ENCODE data around the gene KIRREL3.
"Not testable (repeated sequence)": the region's sequence is repeated elsewhere in the genome, so short reads cannot be mapped to it uniquely, and the experiment has no call there.

KIRREL3 gene

DNA sequence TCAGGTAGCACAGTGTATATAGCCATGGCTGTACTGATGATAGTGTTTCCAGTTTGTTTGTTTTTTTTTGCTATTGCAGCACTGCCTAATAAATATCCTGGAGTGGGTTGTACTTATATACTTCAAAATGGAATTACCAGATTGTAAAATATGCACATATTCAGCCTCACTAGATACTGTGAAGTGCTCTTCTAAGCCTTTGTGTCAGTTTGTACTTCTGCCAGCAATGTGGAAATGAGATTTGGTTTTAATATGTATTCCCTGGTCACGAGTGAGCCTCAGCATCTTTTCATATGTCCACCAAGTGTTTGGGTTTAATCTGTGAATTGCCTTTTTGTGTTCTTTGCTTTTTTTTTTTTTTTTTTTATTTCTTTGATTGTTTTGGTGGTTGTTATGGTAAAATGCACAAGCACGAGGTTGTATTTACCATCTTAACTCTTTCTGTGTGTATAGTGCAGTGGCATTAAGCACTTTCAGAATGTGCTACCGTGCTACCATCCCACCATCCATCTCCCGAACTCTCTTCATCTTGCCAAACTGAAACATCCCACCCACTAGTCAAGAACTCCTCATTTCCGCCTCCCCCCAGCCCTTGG, 610.2 kb downstream of the KIRREL3 start:
- DNase-seq: no peak

DNA sequence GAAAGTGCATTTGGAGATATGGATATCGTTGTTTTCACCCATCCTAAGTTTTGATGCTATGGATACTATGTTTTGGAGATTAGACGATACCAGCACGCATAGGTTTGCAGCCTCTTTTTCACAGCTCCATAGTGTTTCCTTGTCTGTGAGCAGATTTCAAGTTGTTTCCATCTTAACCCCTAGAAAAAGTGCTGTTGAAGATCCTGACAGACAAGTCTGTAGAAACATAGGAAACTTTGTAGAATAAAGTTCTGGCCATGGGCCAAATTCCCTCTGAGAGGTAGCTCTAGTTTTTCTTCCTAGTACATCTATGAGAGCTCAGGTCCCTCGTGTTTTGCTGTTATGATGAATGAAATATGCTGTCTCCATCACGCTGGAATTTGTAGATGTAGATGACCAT, 612.7 kb downstream of the KIRREL3 start:
- no peak for DNase-seq

DNA sequence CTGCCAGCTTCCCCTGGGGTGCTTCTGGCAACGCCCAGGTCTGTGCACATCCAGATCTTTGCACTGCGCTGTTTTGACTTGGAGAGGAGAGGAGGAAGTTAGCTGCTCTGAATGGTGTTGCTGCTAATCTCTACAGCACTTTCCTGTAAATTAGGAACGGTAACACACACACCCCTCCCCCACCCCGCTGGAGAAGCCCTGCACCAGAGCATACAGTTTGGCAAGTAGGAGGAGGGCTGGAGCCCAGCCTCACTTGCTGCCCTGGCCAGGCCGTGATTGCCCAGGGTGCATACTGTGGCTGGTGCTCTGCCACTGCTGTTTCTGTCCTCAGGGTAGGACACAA, 613.9 kb downstream of the KIRREL3 start:
- DNase-seq: peak; percentile 11

DNA sequence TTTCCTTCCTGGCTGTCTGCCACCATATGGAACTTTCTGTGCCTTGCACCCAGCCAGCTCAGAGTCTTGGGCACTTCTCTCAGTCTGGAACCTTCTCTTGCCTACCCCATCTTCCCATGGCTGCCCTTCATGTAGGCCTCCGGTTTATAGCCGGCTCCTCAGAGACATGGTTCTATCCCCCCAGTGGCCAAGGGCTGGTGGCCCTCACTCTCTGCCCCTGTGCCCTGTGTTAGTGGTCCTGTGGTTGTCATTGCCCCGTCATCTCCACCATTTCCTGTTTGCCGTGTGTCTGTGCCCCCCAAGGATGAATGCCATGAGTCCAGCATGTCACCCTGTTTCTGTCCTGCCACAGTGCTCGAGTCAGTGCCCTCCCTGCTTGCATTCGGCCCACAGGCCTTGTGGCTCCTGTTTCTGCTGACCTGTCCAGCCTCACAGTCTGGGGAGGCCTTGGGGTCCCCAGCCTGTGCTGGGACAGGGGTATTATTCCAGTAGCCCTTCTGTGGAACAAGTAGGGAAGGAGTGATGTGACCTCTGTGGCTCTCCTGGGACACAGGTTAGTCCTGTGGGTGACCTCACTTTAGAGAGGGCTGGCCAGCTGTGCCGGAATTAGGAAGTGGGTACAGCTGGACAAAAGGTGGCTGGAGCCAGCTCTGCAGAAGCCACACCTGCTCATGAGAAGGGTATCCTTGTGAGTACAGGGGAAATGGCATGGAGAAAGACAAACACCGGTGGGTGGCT, 614.4 kb downstream of the KIRREL3 start:
- DNase-seq: no peak

DNA sequence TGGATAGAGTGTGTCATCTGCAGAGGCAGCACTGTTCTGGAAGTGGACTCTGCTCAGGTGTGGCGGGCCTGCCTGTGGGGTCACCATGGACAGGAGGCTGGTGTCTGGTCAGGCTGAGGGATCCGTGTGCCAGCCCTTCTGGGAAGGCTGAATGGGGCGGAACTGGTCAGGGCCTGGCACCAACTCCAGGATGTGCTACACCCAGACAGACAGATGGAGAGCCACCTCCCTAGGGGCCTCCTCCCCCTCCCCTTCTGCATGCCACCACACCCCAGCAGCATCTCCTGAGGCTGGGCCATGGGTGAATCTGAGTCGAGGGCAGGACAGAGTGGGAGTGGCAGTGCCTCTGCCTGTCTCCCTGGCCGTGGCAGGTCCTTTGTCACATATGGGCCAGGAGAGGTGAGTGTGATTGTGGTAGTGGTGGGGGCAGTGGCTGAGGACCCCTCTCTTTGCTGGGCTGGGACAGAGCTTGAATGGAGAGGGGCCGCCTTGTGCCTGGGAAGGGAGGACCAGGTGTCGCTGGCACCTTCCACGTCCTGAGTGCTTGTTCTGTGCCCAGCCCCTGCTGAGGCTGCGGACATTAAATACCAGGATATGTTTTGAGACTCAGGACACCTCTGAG, 616.0 kb downstream of the KIRREL3 start:
- DNase-seq: no peak

- DNase-seq: no peak
These were observed 616.9 kb downstream of the KIRREL3 start for GRCh38 chr11:126383339-126384335.

GRCh38 chr11:126382641-126383040, 617.9 kb downstream of the KIRREL3 start:
- DNase-seq: not testable (repeated sequence)

DNA sequence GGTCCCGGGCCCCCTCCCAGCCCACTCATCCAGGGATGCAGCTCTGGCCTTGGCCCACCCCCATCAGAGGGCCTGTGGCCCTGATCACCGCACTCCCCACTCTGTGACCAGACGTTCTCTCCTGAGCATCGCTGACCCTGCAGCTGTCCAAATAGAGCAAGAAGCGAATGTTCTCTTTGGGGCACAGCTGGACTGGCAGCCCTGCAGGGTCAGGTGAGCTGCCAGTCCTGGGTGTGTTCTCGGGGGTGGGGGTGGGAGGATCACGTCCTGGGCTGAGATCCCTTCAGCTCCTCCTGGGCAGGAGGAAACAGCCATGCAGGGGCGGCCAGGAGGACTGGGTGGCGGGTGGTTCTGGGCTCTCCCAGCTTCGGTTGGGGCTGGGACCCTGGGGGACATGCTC, 618.6 kb downstream of the KIRREL3 start:
- not testable (repeated sequence) for DNase-seq

- no peak for DNase-seq
These were observed 619.7 kb downstream of the KIRREL3 start for GRCh38 chr11:126380909-126381308.

- no peak for DNase-seq
These were observed 621.8 kb downstream of the KIRREL3 start for GRCh38 chr11:126378763-126379162.

GRCh38 chr11:126375726-126376125, 624.8 kb downstream of the KIRREL3 start:
- DNase-seq: no peak

- not testable (repeated sequence) for DNase-seq
These were observed 625.8 kb downstream of the KIRREL3 start for GRCh38 chr11:126374562-126375300.

DNA sequence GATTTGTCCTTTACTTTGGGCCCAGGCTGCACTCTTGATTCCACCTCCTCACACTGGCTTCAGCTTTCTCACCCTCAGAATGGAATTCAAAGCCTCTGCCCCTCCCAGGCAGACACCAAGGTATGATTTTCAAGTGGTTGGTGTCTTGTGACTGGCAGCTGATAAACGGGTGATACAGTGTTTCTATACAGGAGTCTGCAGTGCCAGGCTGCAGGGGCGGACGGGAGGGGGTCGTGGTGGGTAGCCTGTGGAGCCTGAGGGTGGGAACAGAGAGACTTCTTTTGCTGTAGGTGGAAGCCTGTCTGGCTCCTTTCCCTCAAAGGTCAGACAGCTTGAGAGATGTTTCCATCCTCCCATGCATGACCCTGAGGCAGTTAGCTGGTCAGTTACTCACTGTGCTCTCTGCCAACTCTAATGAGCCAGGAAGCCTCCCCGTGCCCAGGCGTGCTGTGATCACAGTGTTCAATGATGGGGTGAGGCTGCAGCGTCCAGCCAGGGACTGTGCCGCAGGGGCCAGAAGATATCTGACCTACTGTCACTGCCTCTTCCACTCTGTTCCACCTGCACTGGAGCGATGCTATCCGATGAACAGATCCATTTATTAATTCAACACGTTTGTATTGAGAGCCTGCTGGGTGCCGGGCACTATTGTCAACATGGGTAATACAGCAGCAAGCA, 627.0 kb downstream of the KIRREL3 start:
- DNase-seq: not testable (repeated sequence)
